ENCODE results near the gene OR51B2.

GRCh38 chr11:5298451-5298850, 25.6 kb downstream of the OR51B2 start:
- TF ChIP-seq POLR2A (IDR thresholded peaks at IDR 0.05) (no peak), CTCF (IDR thresholded peaks at IDR 0.05) (no peak)
